GM13977 (cell line): ENCODE data around the gene SPOPL.

Experiments
- DNase-seq: peaks from one replicate; pipeline ENCODE4 v3.0.0; 2012; ENCODE audit warnings: low spot score
- in situ Hi-C: fragments of 300-500 bp; cut with MboI; formaldehyde crosslinking; loops from one replicate; pipeline ENCODE4 v1.12.0; 2022; ENCODE audit warnings: low sequenced_read_pairs, low pct_unique_long_range_greater_than_20kb, mixed read lengths, inconsistent platforms; ENCODE audit not compliant: unreplicated experiment
- TF ChIP-seq, protein P1 (sequence below): IDR thresholded peaks from 2 replicates; pipeline ENCODE4 v1.5.1; 2012; ENCODE audit warnings: mild to moderate bottlenecking, control low read depth; ENCODE audit not compliant: insufficient read depth; ENCODE audit errors: extremely low read depth, missing control alignments

SPOPL gene

DNA sequence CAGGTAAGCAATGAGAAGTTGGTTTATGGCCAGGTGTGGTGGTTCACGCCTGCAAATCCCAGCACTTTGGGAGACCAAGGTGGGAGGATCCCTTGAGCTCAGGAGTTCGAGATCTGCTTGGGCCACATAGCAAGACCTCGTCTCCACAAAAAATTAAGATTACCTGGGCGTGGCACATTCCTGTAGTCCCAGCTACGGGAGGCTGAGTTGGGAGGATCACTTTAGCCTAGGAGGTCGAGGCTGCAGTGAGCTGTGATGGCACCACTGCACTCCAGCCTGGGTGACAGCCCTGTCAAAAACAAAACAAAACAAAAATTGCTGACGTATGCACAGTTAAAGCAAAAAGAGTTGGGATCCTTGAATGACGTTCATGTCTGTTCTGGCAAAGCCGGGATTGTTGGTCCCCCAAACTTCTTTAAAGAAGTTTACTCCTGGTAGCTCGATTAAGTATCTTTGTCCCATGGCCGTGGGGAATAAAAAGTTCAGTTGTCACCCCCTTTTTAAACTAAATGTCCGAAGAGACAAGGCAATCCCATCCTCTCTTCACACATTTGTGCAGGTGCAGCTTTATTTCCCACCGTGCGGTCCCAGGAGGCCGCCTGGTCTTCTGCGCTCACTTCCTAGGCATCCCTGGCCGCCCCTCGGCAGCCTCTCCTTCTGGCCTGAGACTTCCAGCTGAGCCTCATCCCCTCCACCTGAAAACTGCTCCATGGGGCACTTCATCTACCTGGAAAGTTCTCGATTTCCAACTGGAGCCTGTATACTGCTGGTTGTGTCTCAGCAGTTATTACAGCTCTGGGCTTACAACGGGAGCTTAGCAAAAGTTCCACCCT, 762 bp upstream of the SPOPL start:
- TF ChIP-seq, protein P1, sequence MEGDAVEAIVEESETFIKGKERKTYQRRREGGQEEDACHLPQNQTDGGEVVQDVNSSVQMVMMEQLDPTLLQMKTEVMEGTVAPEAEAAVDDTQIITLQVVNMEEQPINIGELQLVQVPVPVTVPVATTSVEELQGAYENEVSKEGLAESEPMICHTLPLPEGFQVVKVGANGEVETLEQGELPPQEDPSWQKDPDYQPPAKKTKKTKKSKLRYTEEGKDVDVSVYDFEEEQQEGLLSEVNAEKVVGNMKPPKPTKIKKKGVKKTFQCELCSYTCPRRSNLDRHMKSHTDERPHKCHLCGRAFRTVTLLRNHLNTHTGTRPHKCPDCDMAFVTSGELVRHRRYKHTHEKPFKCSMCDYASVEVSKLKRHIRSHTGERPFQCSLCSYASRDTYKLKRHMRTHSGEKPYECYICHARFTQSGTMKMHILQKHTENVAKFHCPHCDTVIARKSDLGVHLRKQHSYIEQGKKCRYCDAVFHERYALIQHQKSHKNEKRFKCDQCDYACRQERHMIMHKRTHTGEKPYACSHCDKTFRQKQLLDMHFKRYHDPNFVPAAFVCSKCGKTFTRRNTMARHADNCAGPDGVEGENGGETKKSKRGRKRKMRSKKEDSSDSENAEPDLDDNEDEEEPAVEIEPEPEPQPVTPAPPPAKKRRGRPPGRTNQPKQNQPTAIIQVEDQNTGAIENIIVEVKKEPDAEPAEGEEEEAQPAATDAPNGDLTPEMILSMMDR, result no peak
- in situ Hi-C loops, result no loop called here
- no peak for DNase-seq

DNA sequence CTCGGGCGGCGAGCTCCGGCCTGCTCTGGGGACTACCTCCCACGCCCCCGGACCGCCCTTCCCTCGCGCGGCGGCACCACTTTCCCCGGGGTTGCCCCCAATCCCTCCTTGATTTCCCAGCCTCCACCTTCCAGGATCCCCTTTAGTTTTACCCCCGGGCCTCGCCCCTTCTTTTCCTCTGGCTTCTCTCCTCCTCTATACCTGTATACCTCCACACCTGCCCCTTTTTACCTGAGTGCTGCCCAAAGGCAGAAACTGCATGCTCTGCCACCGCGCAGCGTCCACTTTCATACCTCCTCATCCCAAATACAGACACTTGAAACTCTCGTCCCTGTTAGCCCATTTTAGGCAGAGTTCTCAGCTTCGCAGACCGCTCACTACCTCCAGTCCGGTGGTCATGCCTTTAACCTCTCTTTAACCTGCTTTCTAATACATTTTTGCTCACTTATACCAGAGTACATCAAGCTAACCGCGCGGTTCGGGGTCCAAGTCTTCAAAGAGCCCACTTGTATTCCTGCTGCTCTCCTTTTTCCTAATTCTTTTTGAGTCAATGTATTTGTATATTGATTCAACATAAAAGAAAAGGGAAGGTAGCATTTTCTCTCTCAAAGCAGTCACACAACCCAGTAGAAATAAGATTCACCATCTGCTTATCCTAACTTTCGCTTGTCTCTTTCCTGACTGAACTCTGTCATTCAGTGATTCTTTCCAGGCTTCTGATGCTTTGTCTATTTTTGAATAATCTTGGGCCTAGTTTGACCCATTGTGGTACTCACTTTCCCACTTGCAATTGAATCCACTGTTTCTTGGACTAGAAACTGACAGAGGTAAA, 901 bp downstream of the SPOPL start:
- in situ Hi-C loops, result no loop called here
- TF ChIP-seq, protein P1, result no peak
- DNase-seq, result no peak

DNA sequence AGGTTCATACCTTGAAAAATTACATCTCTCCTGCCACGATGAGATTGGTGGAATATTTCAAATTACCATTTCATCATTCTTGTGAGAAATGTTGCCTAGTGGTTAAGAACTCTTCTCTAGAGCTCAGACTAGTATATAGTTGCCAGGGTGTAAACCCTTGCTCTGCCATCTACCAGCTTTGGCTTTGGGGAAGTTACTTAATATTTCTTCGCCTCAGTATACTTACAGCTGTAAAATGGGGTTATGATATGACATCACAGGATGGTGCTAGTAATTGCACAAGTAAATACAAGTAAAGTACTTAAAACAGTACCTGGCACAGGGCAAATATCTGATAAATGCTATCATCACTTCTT, 1.5 kb downstream of the SPOPL start:
- in situ Hi-C loops, result no loop called here
- TF ChIP-seq, protein P1, result no peak
- DNase-seq, result no peak

DNA sequence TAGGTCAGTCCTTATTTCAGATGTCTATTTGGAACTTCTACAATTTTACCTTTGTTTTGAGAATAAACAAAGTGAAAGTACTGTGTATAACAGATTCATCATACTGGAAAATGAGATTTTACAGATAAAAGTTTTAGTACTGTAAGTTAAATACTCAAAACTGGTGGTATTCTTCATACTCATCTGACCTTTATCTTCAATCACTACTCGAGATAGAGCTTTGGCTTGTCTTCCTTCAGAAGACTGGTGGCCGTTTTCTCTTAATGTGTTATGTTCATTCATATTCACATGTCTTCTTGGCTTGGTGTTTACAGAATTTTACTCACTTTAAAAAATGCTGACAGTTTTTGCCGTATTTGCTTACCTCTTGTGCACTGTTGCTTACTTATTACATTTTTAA, 2.1 kb downstream of the SPOPL start:
- TF ChIP-seq, protein P1, result no peak
- DNase-seq, result no peak
- in situ Hi-C loops, result no loop called here

DNA sequence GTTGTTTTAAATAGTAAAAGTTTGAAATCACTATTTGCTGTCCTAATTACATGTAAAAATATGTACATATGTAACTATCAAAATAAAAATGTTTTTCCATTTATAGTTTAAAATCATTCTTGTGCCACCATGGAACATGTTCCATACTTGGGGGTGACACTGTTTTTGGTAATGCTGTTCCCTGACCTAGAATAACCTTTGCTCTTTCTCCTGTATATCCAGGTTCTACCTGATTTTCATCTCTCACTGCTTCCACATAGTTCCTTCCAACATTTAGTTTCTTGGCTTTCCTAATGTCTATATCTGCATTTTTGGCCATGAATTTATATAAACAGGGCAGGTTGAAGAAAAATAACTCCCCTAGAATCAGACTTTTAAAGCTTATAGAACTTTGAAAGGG, 2.5 kb downstream of the SPOPL start:
- in situ Hi-C loops, result no loop called here
- TF ChIP-seq, protein P1, result no peak
- DNase-seq, result no peak

DNA sequence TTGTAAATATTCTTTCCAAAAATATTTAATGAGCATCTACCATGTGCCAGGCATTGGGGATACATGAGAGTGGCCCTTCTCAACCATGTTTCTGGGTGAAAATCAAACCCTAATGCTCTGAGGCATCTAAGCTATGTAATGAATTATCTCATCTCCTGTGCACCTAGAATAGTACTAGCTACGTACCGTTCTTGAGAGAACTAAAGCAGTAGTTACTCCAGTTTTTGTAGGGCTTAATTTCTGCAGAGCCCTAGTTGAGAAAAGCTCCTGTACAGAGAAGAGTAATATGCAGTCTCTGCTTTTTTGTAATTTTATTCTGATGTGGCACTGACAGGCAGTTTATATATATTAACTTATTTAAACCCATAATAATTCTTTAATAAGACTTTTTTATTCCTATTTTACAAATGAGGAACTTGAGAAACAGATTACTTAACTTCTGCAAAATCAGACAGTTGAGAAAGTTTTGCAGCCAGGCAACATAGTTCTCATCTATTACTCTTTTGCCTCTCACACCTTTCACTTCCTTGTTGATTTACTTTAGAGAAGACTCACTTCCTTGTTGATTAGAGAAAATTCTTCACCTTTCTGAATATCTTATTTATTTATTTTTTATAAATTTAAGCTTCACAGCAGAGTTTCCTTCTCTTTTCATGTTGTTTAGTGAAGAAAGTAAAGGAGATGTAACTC, 3.1 kb downstream of the SPOPL start:
- TF ChIP-seq, protein P1, result no peak
- DNase-seq, result peak; percentile 39

More for the DNA sequence above, 3.1 kb downstream of the SPOPL start:
- in situ Hi-C loops, result no loop called here
